PC-3 (cell line): Measurements from ENCODE around the gene MASP2. TPM values are rescaled to one million over a fixed set of nuclear protein-coding genes. Genes with fewer than 3 reads are reported as not detected.

Source experiments
- ATAC-seq: fragments of 200-7000 bp; cut with Tn5 transposase; 2 replicates; pipeline ENCODE4 v1.9.1; 2020; ENCODE audit warnings: mild to moderate bottlenecking, moderate library complexity
- BruUV-seq: library from RNA; stranded (reverse); fragments of 400-500 nt; replicated peaks from 2 replicates; lab custom pipeline; 2021; lab: Mats Ljungman, UMichigan
- CTCF ChIA-PET: fragments of 300-600 bp; sonication (Branson Sonifier 250); formaldehyde crosslinking; loops from one replicate; lab custom pipeline; 2022; ENCODE audit warnings: antibody characterized with exemption; lab: Charles Lee
- POLR2A ChIA-PET: fragments of 300-600 bp; sonication (Branson Sonifier 250); formaldehyde crosslinking; loops from one replicate; lab custom pipeline; 2022; ENCODE audit warnings: antibody characterized with exemption; ENCODE audit not compliant: unreplicated experiment; lab: Charles Lee
- DNase-seq: peaks from one replicate; pipeline ENCODE4 v3.0.0-alpha.2; 2015
- H2AFZ ChIP-seq: fragments of 300-600 bp; sonication (generic); 2 replicates; pipeline ENCODE4 v1.6.0; 2016; ENCODE audit warnings: antibody characterized with exemption, low read length
- H3F3A ChIP-seq: fragments of 300-600 bp; sonication (generic); one replicate; pipeline ENCODE4 v1.6.0; 2017; ENCODE audit warnings: antibody characterized with exemption, low read length, control low read depth, mild to moderate bottlenecking; ENCODE audit not compliant: unreplicated experiment
- H3K27ac ChIP-seq: fragments of 300-600 bp; sonication (generic); 2 replicates; pipeline ENCODE4 v1.5.1; 2016; ENCODE audit warnings: mild to moderate bottlenecking, low read length
- H3K27me3 ChIP-seq: fragments of 300-600 bp; sonication (generic); 2 replicates; pipeline ENCODE4 v1.6.1; 2016; ENCODE audit warnings: low read length, mixed read lengths
- H3K36me3 ChIP-seq: fragments of 300-600 bp; sonication (generic); 2 replicates; pipeline ENCODE4 v1.6.1; 2016; ENCODE audit warnings: low read depth, mixed run types, low read length, mixed read lengths
- H3K4me1 ChIP-seq: fragments of 300-600 bp; sonication (generic); 2 replicates; pipeline ENCODE4 v1.5.1; 2016; ENCODE audit warnings: low read length; ENCODE audit not compliant: insufficient read depth
- H3K4me2 ChIP-seq: fragments of 300-600 bp; sonication (generic); 2 replicates; pipeline ENCODE4 v1.6.0; 2016; ENCODE audit warnings: low read length
- H3K4me3 ChIP-seq: fragments of 300-600 bp; sonication (generic); 2 replicates; pipeline ENCODE4 v1.5.1; 2016; ENCODE audit warnings: mild to moderate bottlenecking, low read length, mixed read lengths
- H3K79me2 ChIP-seq: fragments of 300-600 bp; sonication (generic); 2 replicates; pipeline ENCODE4 v1.6.1; 2017; ENCODE audit warnings: low read length, mixed read lengths
- H3K9ac ChIP-seq: fragments of 300-600 bp; sonication (generic); 2 replicates; pipeline ENCODE4 v1.6.0; 2016; ENCODE audit warnings: mild to moderate bottlenecking, low read length
- H3K9me2 ChIP-seq: fragments of 300-600 bp; sonication (generic); replicated peaks from 2 replicates; pipeline ENCODE4 v1.6.1; 2016; ENCODE audit warnings: mixed run types, low read length, mixed read lengths
- H3K9me3 ChIP-seq: fragments of 300-600 bp; sonication (generic); 2 replicates; pipeline ENCODE4 v1.6.1; 2016; ENCODE audit warnings: low read length, mixed read lengths
- H4K20me1 ChIP-seq: fragments of 300-600 bp; sonication (generic); 2 replicates; pipeline ENCODE4 v1.6.1; 2016; ENCODE audit warnings: low read length, mixed read lengths
- EZH2 ChIP-seq: fragments of 300-600 bp; sonication (generic); IDR thresholded peaks from one replicate; pipeline ENCODE4 v1.6.1; 2017; ENCODE audit warnings: antibody characterized with exemption, mild to moderate bottlenecking, low read length; ENCODE audit not compliant: unreplicated experiment
- EZH2phosphoT487 ChIP-seq: fragments of 300-600 bp; sonication (generic); IDR thresholded peaks from 2 replicates; pipeline ENCODE4 v1.6.1; 2018; ENCODE audit warnings: mild to moderate bottlenecking, antibody characterized with exemption, low read length, borderline replicate concordance
- intact Hi-C: fragments of 100-400 bp; cut with micrococcal nuclease; formaldehyde crosslinking; loops from 2 replicates; pipeline ENCODE4 v1.9.0; 2023
- total RNA-seq: library from RNA; depleted of rRNA; stranded (reverse); fragments of >200 nt; gene quantifications from 2 replicates; pipeline ENCODE4 v1.2.3, GENCODE V29; 2014
- TF ChIP-seq, protein P1 (sequence below): fragments of 300-600 bp; sonication (generic); conservative IDR thresholded peaks from 2 replicates; pipeline ENCODE4 v1.5.1; 2017; ENCODE audit warnings: antibody characterized with exemption, low read depth, mild to moderate bottlenecking, low read length

Gene MASP2
- total RNA-seq, 1 experiment from 2014 or later = 0.26 TPM

DNA sequence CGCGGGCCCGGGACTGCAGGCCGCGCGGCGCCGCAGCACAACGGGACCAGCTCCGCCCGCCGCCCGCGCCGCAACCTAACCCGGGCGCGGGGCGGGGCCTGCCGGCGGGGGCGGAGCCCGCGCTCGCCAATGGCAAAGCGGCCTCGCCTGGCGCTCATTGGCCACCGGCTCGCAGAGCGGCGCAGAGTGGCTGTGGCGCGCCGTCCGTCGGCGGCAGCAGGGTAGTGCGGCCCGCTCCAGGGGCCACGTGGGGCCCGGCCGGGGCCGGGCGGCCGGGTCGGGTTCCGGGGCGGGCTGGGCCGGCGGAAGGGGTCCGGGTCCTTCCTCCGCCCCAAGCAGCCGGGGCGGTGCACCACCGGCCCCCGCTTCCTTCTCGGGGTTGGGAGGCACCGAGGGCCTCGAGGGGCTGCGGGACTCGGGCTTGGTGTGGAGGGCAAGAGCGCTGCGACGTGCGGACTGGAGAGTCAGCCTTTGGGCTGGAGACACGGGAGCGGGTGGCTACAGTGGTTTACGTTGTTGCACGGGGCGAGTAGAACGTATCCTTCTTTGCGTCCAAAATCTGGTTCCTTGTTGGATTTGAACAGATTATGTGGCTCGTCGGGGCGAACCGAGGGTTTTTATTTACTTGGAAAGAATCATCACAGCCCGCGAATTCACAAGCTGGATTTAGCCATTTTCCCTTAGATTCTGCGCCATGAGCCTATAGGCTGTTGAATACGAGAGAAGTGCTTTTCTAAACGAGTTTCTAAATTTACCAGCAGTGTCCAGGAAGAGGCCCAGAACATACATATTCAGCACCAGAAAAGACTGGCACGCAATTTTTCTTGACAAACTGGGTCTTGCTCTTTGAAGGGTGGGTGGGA is 13.2 kb upstream of the MASP2 start, which contains the start of gene SRM:
Gene SRM (minus strand): TSS at position 51 of the 863 bp plus-strand sequence. CDS start 75 bp downstream, outside the sequence.
- Histone ChIP-seq H3K4me1 (peaks cover 16% of the 10 kb centered on the region; the same call in 1 of the 2 replicates), H3K79me2 (peaks cover 53% of the 10 kb centered on the region), H4K20me1 (no peaks in the 10 kb centered on the region), H3K9ac (peak within 1 kb of the TSS; percentile 99), H3K9me3 (no peaks in the 10 kb centered on the region), H3K36me3 (peaks cover 25% of the 10 kb centered on the region), H3F3A (no peaks in the 10 kb centered on the region), H3K9me2 (no peaks in the 10 kb centered on the region), H3K27ac (peak within 1 kb of the TSS; percentile 68), H3K27me3 (no peaks in the 10 kb centered on the region), H2AFZ (peak within 1 kb of the TSS; percentile 96), H3K4me2 (peak within 1 kb of the TSS; percentile 99), H3K4me3 (peak within 1 kb of the TSS; percentile 100)
- POLR2A ChIA-PET = interaction anchor here (0.5 to 1.0 kb wide), 6 partner anchors 20 to 824 kb away, joined by 3 to 15 read pairs (median 3); no protein-coding TSS in a partner anchor
- CTCF ChIA-PET = interaction anchor here (0.7 to 1.0 kb wide), 2 partner anchors 23 to 233 kb away, joined by 3 to 7 read pairs; no protein-coding TSS in a partner anchor
- TF ChIP-seq EZH2 (no peak), EZH2phosphoT487 (no peak)
- TF ChIP-seq, protein P1, sequence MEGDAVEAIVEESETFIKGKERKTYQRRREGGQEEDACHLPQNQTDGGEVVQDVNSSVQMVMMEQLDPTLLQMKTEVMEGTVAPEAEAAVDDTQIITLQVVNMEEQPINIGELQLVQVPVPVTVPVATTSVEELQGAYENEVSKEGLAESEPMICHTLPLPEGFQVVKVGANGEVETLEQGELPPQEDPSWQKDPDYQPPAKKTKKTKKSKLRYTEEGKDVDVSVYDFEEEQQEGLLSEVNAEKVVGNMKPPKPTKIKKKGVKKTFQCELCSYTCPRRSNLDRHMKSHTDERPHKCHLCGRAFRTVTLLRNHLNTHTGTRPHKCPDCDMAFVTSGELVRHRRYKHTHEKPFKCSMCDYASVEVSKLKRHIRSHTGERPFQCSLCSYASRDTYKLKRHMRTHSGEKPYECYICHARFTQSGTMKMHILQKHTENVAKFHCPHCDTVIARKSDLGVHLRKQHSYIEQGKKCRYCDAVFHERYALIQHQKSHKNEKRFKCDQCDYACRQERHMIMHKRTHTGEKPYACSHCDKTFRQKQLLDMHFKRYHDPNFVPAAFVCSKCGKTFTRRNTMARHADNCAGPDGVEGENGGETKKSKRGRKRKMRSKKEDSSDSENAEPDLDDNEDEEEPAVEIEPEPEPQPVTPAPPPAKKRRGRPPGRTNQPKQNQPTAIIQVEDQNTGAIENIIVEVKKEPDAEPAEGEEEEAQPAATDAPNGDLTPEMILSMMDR = no peak
- ATAC-seq = peak; percentile 93
- TSS peak; percentile 87 for BruUV-seq
- DNase-seq = peak; percentile 97
- intact Hi-C loops = no loop called here

DNA sequence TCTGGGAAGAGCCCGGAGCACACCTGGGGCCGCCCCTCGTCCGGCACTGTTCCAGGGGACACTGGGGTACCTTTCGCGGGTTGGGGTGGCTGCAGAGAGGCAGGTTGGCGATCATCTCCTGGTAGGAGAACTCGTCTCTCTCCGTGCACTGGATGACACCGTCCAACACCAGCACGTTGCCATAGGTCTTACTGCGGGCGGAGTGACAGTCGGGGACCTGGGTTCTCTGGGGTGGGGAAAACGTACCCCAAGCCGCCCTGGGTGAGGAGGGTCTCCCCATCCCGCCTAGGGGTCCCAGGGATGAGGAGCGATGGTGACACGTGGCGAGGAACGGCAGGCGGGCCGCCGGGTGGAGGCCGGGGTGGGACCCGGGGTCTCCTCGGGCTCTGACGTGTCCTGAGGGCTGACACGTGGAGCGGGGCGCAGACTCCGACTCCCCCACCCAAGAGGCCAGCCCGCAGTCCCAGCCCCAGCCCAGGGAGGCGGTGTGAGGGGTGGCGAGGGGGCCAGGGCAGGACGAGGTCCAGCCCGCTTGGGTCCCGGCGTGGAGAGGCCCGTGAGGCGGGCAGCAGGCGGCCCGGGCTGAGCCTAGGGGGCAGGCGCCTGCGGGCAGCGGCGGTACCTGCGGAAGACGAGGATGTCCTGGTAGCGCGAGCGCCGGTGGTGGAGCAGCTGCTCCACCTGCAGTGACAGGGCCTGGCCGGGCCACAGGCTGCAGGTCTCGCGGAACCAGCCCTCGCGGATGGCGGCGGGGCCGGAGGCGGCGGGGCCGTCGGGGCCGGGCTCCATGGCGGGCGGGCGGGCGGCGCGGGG is 12.3 kb upstream of the MASP2 start:
- no peak for DNase-seq
- TF ChIP-seq EZH2phosphoT487 (no peak), EZH2 (no peak)
- TF ChIP-seq, protein P1 = no peak
- CTCF ChIA-PET = interaction anchor here (0.7 to 1.0 kb wide), 2 partner anchors 22 to 234 kb away, joined by 3 to 7 read pairs; no protein-coding TSS in a partner anchor
- peak overlapping the region; percentile 99 for H3K4me2 ChIP-seq
- H3K4me3 ChIP-seq = peak overlapping the region; percentile 100
- no TSS peak for BruUV-seq
- peaks cover 16% of the 10 kb centered on the region; the same call in 1 of the 2 replicates for H3K4me1 ChIP-seq
- intact Hi-C loops = no loop called here
- POLR2A ChIA-PET = interaction anchor here (0.5 to 1.0 kb wide), 6 partner anchors 21 to 823 kb away, joined by 3 to 15 read pairs (median 3); no protein-coding TSS in a partner anchor
- H3K27me3 ChIP-seq = no peaks in the 10 kb centered on the region
- H3F3A ChIP-seq = no peaks in the 10 kb centered on the region
- H3K9me3 ChIP-seq = no peaks in the 10 kb centered on the region
- H3K36me3 ChIP-seq = peaks cover 21% of the 10 kb centered on the region
- peak overlapping the region; percentile 12; the same call in 1 of the 2 replicates for H3K27ac ChIP-seq
- peak overlapping the region; percentile 99 for H3K9ac ChIP-seq
- peak overlapping the region; percentile 61 for H2AFZ ChIP-seq
- no peaks in the 10 kb centered on the region for H3K9me2 ChIP-seq
- ATAC-seq = peak; percentile 3
- H3K79me2 ChIP-seq = peaks cover 53% of the 10 kb centered on the region
- no peaks in the 10 kb centered on the region for H4K20me1 ChIP-seq
